Measurements from ENCODE around the gene ADARB1.

GRCh38 chr21:45103971-45104520 is 29.7 kb downstream of the ADARB1 start:
- no peak for TF ChIP-seq POLR2A (IDR thresholded peaks at IDR 0.05)
- TF ChIP-seq CTCF (IDR thresholded peaks at IDR 0.05) = no peak
